ENCODE results near the gene SLC37A1.

The SLC37A1 gene

GRCh38 chr21:42500225-42500624 is 13.4 kb upstream of the SLC37A1 start:
- Histone ChIP-seq H3K27me3 (ENCODE audit: control insufficient read depth, insufficient read depth, low read length) (no peaks in the 10 kb centered on the region), H3K4me2 (ENCODE audit: low read length) (no peak overlapping the region), H3K27ac (no peak overlapping the region), H3K79me2 (no peaks in the 10 kb centered on the region), H3K9me3 (ENCODE audit: control insufficient read depth, low read length) (no peaks in the 10 kb centered on the region), H2AFZ (no peak overlapping the region), H3K9ac (no peak overlapping the region), H3K4me3 (ENCODE audit: low read depth, low read length) (no peak overlapping the region), H3K36me3 (ENCODE audit: control insufficient read depth, insufficient read depth, low read length) (no peaks in the 10 kb centered on the region), H3K4me1 (no peaks in the 10 kb centered on the region)
- no peak for TF ChIP-seq CTCF (IDR thresholded peaks at IDR 0.05)

- no peaks in the 10 kb centered on the region for H3K27me3 ChIP-seq (ENCODE audit: control insufficient read depth, insufficient read depth, low read length)
These were observed 12.9 kb upstream of the SLC37A1 start for GRCh38 chr21:42500736-42501135.

GRCh38 chr21:42503711-42504110 is 9.9 kb upstream of the SLC37A1 start:
- no peak overlapping the region for H3K4me3 ChIP-seq (ENCODE audit: low read depth, low read length)
- TF ChIP-seq CTCF (IDR thresholded peaks at IDR 0.05): no peak
- no peaks in the 10 kb centered on the region for H3K9me3 ChIP-seq (ENCODE audit: control insufficient read depth, low read length)

More at GRCh38 chr21:42500736-42501135, 12.9 kb upstream of the SLC37A1 start:
- Histone ChIP-seq H2AFZ (no peak overlapping the region), H3K4me3 (ENCODE audit: low read depth, low read length) (no peak overlapping the region), H3K4me2 (ENCODE audit: low read length) (no peak overlapping the region), H3K27ac (no peak overlapping the region), H3K9ac (no peak overlapping the region), H3K9me3 (ENCODE audit: control insufficient read depth, low read length) (no peaks in the 10 kb centered on the region), H3K4me1 (no peaks in the 10 kb centered on the region), H3K36me3 (ENCODE audit: control insufficient read depth, insufficient read depth, low read length) (no peaks in the 10 kb centered on the region), H3K79me2 (no peaks in the 10 kb centered on the region)
- no peak for TF ChIP-seq CTCF (IDR thresholded peaks at IDR 0.05)

GRCh38 chr21:42505090-42505726 is 8.4 kb upstream of the SLC37A1 start:
- H3K79me2 ChIP-seq: no peaks in the 10 kb centered on the region
- no peak overlapping the region for H3K9ac ChIP-seq
- no peak overlapping the region for H3K27ac ChIP-seq
- H2AFZ ChIP-seq: no peak overlapping the region
- H3K36me3 ChIP-seq (ENCODE audit: control insufficient read depth, insufficient read depth, low read length): no peaks in the 10 kb centered on the region
- H3K9me3 ChIP-seq (ENCODE audit: control insufficient read depth, low read length): no peaks in the 10 kb centered on the region
- no peaks in the 10 kb centered on the region for H3K4me1 ChIP-seq
- no peak for TF ChIP-seq CTCF (IDR thresholded peaks at IDR 0.05)
- H3K27me3 ChIP-seq (ENCODE audit: control insufficient read depth, insufficient read depth, low read length): no peaks in the 10 kb centered on the region
- H3K4me3 ChIP-seq (ENCODE audit: low read depth, low read length): no peak overlapping the region
- H3K4me2 ChIP-seq (ENCODE audit: low read length): no peak overlapping the region

More at GRCh38 chr21:42503711-42504110, 9.9 kb upstream of the SLC37A1 start:
- H3K4me2 ChIP-seq (ENCODE audit: low read length): no peak overlapping the region
- no peak overlapping the region for H3K9ac ChIP-seq
- no peaks in the 10 kb centered on the region for H3K36me3 ChIP-seq (ENCODE audit: control insufficient read depth, insufficient read depth, low read length)
- no peaks in the 10 kb centered on the region for H3K79me2 ChIP-seq
- H3K27me3 ChIP-seq (ENCODE audit: control insufficient read depth, insufficient read depth, low read length): no peaks in the 10 kb centered on the region
- no peak overlapping the region for H2AFZ ChIP-seq
- H3K27ac ChIP-seq: no peak overlapping the region
- no peaks in the 10 kb centered on the region for H3K4me1 ChIP-seq

GRCh38 chr21:42507418-42507817 is 6.2 kb upstream of the SLC37A1 start:
- H3K36me3 ChIP-seq (ENCODE audit: control insufficient read depth, insufficient read depth, low read length): no peaks in the 10 kb centered on the region
- H3K4me1 ChIP-seq: no peaks in the 10 kb centered on the region
- H3K27ac ChIP-seq: no peak overlapping the region
- no peak for TF ChIP-seq CTCF (IDR thresholded peaks at IDR 0.05)
- H3K4me2 ChIP-seq (ENCODE audit: low read length): no peak overlapping the region
- no peaks in the 10 kb centered on the region for H3K9me3 ChIP-seq (ENCODE audit: control insufficient read depth, low read length)
- no peaks in the 10 kb centered on the region for H3K27me3 ChIP-seq (ENCODE audit: control insufficient read depth, insufficient read depth, low read length)
- H2AFZ ChIP-seq: no peak overlapping the region
- no peak overlapping the region for H3K4me3 ChIP-seq (ENCODE audit: low read depth, low read length)
- H3K9ac ChIP-seq: no peak overlapping the region
- no peaks in the 10 kb centered on the region for H3K79me2 ChIP-seq
